Pancreas (tissue), 10 donors: Measurements from ENCODE around the gene MCRS1. TPM values are rescaled to one million over a fixed set of nuclear protein-coding genes. Genes with fewer than 3 reads are reported as not detected.

Source experiments
- ATAC-seq, 4 donors: fragments of 200-7000 bp; cut with Tn5 transposase; one replicate each; pipeline versions ENCODE4 v1.8.0 to v1.9.1; 2020; ENCODE audit warnings: mild to moderate bottlenecking in 4 of 4, moderate library complexity in 4 of 4
- DNase-seq, 6 donors: peaks; one replicate each; pipeline ENCODE4 v3.0.0-alpha.2; 2020
- FAIRE-seq: peaks from 2 replicates; lab custom pipeline; 2012; peaks lifted over from hg19 to GRCh38; lab: Jason Lieb, UNC
- H3K27ac ChIP-seq, 4 donors: fragments of 200-600 bp; sonication (generic); 1 replicate in 3 of 4; 2 replicates in 1 of 4; pipeline versions ENCODE4 v1.5.0 to v1.8.0; 2020
- H3K27me3 ChIP-seq, 4 donors: fragments of 200-600 bp; one replicate each; pipeline ENCODE4 v1.8.0; 2021
- H3K36me3 ChIP-seq, 3 donors: fragments of 200-600 bp; sonication (generic) in 1 of 3; one replicate each; pipeline versions ENCODE4 v1.5.0 to v1.8.0; 2020 to 2021
- H3K4me1 ChIP-seq, 3 donors: fragments of 200-600 bp; one replicate each; pipeline ENCODE4 v1.8.0; 2021
- H3K4me3 ChIP-seq, 4 donors: fragments of 200-600 bp; sonication (generic) in 2 of 4; one replicate each; pipeline versions ENCODE4 v1.5.0 to v1.8.0; 2020 to 2021
- H3K9me3 ChIP-seq, 4 donors: fragments of 200-600 bp; one replicate each; pipeline ENCODE4 v1.8.0; 2021
- WGBS, 2 donors: extraction: QIAGEN DNeasy Blood & Tissue Kit; methylation state at CpG; one replicate each; pipeline ENCODE4 v1.1.7; 2013; 5-methylcytosine and 5-hydroxymethylcytosine counted together
- intact Hi-C, 3 donors: fragments of 100-400 bp; cut with DNase I; formaldehyde crosslinking; loops; one replicate each; pipeline versions ENCODE4 v1.11.1 to v1.14.2; 2022
- polyA plus RNA-seq, 2 donors: library from polyadenylated mRNA; stranded (reverse); fragments of 200-250 nt; gene quantifications; one replicate each; pipeline ENCODE4 v1.2.3, GENCODE V29; 2013
- total RNA-seq, 6 donors: library from RNA; stranded (reverse); fragmentation: NEBNext Ultra II Directional in 4 of 6; extraction: Animal tissue kit (Norgen Biotek cat#: 25700) in 4 of 6; gene quantifications; one replicate each; pipeline versions ENCODE4 v1.2.1 to v1.2.4, GENCODE V29; 2021 to 2023
- TF ChIP-seq, protein P1 (sequence below), 4 donors: fragments of 200-600 bp; sonication (generic) in 3 of 4; IDR thresholded peaks; one replicate each; pipeline versions ENCODE4 v1.5.0 to v1.8.0; 2021; ENCODE audit warnings: antibody characterized with exemption in 4 of 4
- donor health status: healthy with polysubstance abuse.
- donor health status: DM: no; HTN: no; CAD: no; lungs with moderate emphysema.
- donor health status: DM: no; HTN: no; CAD: no.
- donor health status: control.
- donor health status: control.
- donor health status: Bipolar disorder and iron deficiency.
- donor health status: DM: yes; HTN: yes; CAD: no.
- donor health status: DM: no; HTN: no; CAD: no.
- donor health status: DM: no; HTN: no; CAD: no.
- donor health status: DM: yes; HTN: yes; CAD: no.

Gene MCRS1
- total and polyA plus RNA-seq, 8 donors: 19.3 to 71.0 (median 25.9) TPM

DNA sequence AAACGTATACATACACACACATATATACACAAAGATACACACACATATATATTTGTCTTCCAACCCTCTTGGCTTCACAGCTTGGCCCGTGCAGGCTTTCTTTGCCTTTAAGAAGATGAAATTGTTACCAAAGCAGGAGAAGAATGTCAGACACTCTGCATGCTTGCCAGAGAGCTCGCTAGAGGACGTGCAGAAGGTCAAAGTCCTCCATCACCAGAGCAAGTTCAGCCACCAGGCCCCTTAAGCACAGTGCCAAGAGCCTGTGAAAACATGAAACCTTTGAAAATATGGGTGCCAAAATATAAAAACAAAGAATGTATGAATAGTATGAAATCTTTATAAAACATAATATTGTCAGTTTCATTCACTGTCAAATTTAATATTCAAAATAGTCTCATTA, 14.9 kb upstream of the MCRS1 start:
- no peaks in the 10 kb centered on the region for H3K9me3 ChIP-seq
- DNase-seq (no peak), FAIRE-seq (no peak), ATAC-seq (no peak)
- no peak overlapping the region for H3K4me3 ChIP-seq
- no peaks in the 10 kb centered on the region for H3K27me3 ChIP-seq
- WGBS, 2 donors: 27 to 29% methylated on average over 4 of the region's 4 CpGs
- H3K4me1 ChIP-seq: peaks cover 0 to 4% (median 4%) of the 10 kb centered on the region in 3 donors
- intact Hi-C loops: no loop called here
- H3K36me3 ChIP-seq: no peaks in the 10 kb centered on the region
- H3K27ac ChIP-seq: no peak overlapping the region
- TF ChIP-seq, protein P1, sequence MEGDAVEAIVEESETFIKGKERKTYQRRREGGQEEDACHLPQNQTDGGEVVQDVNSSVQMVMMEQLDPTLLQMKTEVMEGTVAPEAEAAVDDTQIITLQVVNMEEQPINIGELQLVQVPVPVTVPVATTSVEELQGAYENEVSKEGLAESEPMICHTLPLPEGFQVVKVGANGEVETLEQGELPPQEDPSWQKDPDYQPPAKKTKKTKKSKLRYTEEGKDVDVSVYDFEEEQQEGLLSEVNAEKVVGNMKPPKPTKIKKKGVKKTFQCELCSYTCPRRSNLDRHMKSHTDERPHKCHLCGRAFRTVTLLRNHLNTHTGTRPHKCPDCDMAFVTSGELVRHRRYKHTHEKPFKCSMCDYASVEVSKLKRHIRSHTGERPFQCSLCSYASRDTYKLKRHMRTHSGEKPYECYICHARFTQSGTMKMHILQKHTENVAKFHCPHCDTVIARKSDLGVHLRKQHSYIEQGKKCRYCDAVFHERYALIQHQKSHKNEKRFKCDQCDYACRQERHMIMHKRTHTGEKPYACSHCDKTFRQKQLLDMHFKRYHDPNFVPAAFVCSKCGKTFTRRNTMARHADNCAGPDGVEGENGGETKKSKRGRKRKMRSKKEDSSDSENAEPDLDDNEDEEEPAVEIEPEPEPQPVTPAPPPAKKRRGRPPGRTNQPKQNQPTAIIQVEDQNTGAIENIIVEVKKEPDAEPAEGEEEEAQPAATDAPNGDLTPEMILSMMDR (IDR thresholded peaks at IDR 0.05): no peak

DNA sequence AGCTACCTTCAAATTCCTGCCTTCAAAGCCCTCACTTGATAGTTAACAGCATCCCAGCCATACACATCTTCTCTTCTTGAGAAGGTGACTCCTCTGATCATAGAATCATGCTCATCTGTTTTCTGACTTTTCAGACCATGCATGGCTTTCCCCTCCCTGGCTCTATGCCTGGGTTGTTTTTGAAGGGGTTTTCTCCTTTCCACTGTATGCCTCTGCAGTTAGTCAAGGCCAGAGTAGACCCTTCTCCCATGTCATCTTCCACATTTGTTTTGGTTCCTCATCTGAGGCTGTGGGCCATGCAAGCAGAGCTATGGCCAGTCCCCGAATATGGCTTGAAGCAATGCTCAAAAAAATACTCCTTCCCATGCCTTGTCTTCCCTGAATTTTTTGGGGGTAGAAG, 14.3 kb upstream of the MCRS1 start:
- intact Hi-C loops: no loop called here
- Histone ChIP-seq H3K9me3 (no peaks in the 10 kb centered on the region), H3K4me1 (peaks cover 0 to 4% (median 4%) of the 10 kb centered on the region in 3 donors), H3K36me3 (no peaks in the 10 kb centered on the region), H3K4me3 (no peak overlapping the region), H3K27ac (no peak overlapping the region), H3K27me3 (no peaks in the 10 kb centered on the region)
- FAIRE-seq: no peak
- TF ChIP-seq, protein P1 (IDR thresholded peaks at IDR 0.05): no peak
- ATAC-seq: no peak
- WGBS, 2 donors: 94 to 100% methylated on average over 1 of the region's 1 CpG
- no peak for DNase-seq

DNA sequence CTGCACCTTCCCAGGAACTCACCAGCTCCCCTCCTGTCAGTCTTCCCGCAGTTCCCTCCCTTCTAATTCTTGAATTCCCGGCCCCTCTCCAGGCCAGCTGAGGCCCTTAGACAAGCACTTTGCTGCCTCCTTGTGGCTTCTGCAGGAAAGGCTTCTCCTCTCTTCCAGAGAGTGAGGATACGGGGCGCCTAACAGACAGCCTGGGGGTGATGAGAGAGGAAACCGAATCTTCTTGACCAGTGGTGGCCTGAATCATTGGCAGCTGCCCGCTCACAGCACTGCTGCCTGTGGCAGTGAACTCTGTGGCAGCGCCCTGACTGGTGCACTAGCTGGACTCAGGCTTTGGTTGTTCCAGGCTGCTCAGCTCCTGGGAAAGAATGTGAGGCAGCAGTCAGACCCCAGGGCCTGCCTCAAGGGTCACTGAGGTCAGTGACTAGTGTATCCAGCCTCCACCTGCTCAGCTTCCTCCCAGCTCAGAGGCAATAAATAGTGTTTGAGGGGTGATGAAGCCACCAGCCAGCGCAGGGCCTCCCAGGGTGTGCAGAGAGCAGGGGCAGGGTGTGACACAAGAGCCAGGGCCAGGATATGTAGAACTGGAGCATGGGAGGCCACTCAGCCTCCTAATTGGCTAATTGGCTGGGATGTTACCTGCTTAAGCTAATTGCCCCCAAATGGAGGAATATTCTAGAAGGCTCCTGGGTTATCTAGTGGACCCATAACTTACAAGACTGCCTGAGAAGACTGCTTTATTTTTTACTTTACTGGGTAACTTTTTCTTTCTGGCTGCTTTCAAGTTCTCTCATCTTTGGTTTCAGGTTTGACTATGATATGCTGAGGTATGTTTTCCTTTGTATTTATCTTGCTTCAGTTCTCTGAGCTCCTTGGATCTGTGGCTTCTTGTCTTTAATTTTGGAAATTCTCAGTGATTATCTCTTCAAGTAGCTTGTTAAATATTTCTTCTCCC, 12.9 kb upstream of the MCRS1 start:
- no peaks in the 10 kb centered on the region for H3K27me3 ChIP-seq
- TF ChIP-seq, protein P1 (IDR thresholded peaks at IDR 0.05): peak; percentile 67 to 74 (median 71)
- H3K4me3 ChIP-seq: no peak overlapping the region
- DNase-seq (peak; percentile 72 to 83 (median 78)), ATAC-seq (peak; percentile 90 to 99 (median 94)), FAIRE-seq (no peak)
- intact Hi-C loops: no loop called here
- no peaks in the 10 kb centered on the region for H3K36me3 ChIP-seq
- H3K9me3 ChIP-seq: no peaks in the 10 kb centered on the region
- 21 to 28% methylated on average over 8 of the region's 8 CpGs for WGBS, 2 donors
- H3K27ac ChIP-seq: no peak overlapping the region
- H3K4me1 ChIP-seq: peaks cover 0 to 4% (median 4%) of the 10 kb centered on the region in 3 donors

DNA sequence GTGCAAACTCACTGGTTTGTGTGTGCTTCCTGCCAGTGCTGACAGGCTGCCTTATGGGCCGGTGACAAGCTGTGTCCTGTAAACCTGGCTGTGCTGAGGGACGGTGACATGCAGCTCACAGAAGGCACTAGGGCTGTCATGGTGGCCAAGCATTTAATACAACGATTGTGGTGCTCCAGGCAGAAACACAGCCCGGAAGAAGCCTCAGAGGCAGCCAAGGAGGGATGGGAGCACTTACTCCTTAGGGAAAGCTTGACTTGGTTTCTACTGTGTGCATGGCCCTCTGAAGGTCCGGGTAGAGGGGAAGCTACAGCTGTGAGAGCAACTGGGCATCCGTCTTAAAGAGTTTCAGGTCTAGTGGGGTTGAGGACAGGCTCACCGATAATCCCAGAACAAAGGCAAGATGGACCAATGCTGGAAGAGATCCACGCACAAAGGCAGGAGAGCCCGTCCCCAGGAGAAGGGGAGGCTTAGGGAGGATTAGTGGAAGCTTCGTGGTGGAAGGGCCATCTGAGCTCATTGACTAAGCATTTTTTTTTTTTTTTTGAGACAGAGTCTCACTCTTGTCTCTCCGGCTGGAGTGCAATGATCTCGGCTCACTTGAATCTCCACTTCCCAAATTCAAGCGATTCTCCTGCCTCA, 10.7 kb upstream of the MCRS1 start:
- no peaks in the 10 kb centered on the region for H3K9me3 ChIP-seq
- H3K4me1 ChIP-seq: peaks cover 0 to 4% (median 4%) of the 10 kb centered on the region in 3 donors
- no peak for ATAC-seq
- peaks cover 0 to 3% (median 0%) of the 10 kb centered on the region in 3 donors for H3K36me3 ChIP-seq
- DNase-seq: no peak
- FAIRE-seq: no peak
- WGBS, 2 donors: 80 to 83% methylated on average over 13 of the region's 13 CpGs
- intact Hi-C loops: loop anchor here in 2 of 3 donors (10.0 kb wide), 2 partner anchors 214 to 224 kb away; partner anchors contain the start of gene SPATS2 (in 1 of the 2)
- no peak overlapping the region for H3K4me3 ChIP-seq
- H3K27ac ChIP-seq: no peak overlapping the region
- no peaks in the 10 kb centered on the region for H3K27me3 ChIP-seq
- TF ChIP-seq, protein P1 (IDR thresholded peaks at IDR 0.05): no peak
